Measurements from ENCODE around the gene LGALS1.

Gene LGALS1

GRCh38 chr22:37674951-37675929 lies at the start of gene LGALS1:
Gene LGALS1 (plus strand): TSS chr22:37675636. CDS start chr22:37675703, 67 bp downstream.
- DNase-seq (ENCODE audit: low read depth in 1 of 2, low spot score in 1 of 2): no peak

GRCh38 chr22:37625737-37626136 lies 49.7 kb upstream of the LGALS1 start:
- DNase-seq (ENCODE audit: low read depth in 1 of 2, low spot score in 1 of 2): no peak

GRCh38 chr22:37626144-37626543 lies 49.3 kb upstream of the LGALS1 start:
- DNase-seq (ENCODE audit: low read depth in 1 of 2, low spot score in 1 of 2): no peak

GRCh38 chr22:37626556-37627075 lies 48.8 kb upstream of the LGALS1 start:
- DNase-seq (ENCODE audit: low read depth in 1 of 2, low spot score in 1 of 2): no peak

GRCh38 chr22:37627121-37627520 lies 48.3 kb upstream of the LGALS1 start:
- no peak for DNase-seq (ENCODE audit: low read depth in 1 of 2, low spot score in 1 of 2)

GRCh38 chr22:37627545-37627944 lies 47.9 kb upstream of the LGALS1 start:
- DNase-seq (ENCODE audit: low read depth in 1 of 2, low spot score in 1 of 2): no peak

- DNase-seq (ENCODE audit: low read depth in 1 of 2, low spot score in 1 of 2): no peak
Measured at GRCh38 chr22:37628830-37629229, 46.6 kb upstream of the LGALS1 start.

GRCh38 chr22:37629928-37630327 lies 45.5 kb upstream of the LGALS1 start:
- no peak for DNase-seq (ENCODE audit: low read depth in 1 of 2, low spot score in 1 of 2)

GRCh38 chr22:37630839-37631435 lies 44.5 kb upstream of the LGALS1 start:
- DNase-seq (ENCODE audit: low read depth in 1 of 2, low spot score in 1 of 2): no peak

- no peak for DNase-seq (ENCODE audit: low read depth in 1 of 2, low spot score in 1 of 2)
Measured at GRCh38 chr22:37631448-37632173, 43.8 kb upstream of the LGALS1 start.

GRCh38 chr22:37632174-37633088 lies 43.0 kb upstream of the LGALS1 start:
- DNase-seq (ENCODE audit: low read depth in 1 of 2, low spot score in 1 of 2): no peak

- DNase-seq (ENCODE audit: low read depth in 1 of 2, low spot score in 1 of 2): no peak
Measured at GRCh38 chr22:37633089-37633624, 42.3 kb upstream of the LGALS1 start.

GRCh38 chr22:37633625-37634416 lies 41.6 kb upstream of the LGALS1 start:
- no peak for DNase-seq (ENCODE audit: low read depth in 1 of 2, low spot score in 1 of 2)

GRCh38 chr22:37634417-37634924 lies 41.0 kb upstream of the LGALS1 start:
- no peak for DNase-seq (ENCODE audit: low read depth in 1 of 2, low spot score in 1 of 2)

- no peak for DNase-seq (ENCODE audit: low read depth in 1 of 2, low spot score in 1 of 2)
Measured at GRCh38 chr22:37635157-37635556, 40.3 kb upstream of the LGALS1 start.

GRCh38 chr22:37636186-37636948 lies 39.1 kb upstream of the LGALS1 start:
- no peak for DNase-seq (ENCODE audit: low read depth in 1 of 2, low spot score in 1 of 2)

GRCh38 chr22:37636949-37637273 lies 38.5 kb upstream of the LGALS1 start:
- no peak for DNase-seq (ENCODE audit: low read depth in 1 of 2, low spot score in 1 of 2)

GRCh38 chr22:37638391-37639069 lies 36.9 kb upstream of the LGALS1 start:
- DNase-seq (ENCODE audit: low read depth in 1 of 2, low spot score in 1 of 2): no peak
